GM19238 (cell line): ENCODE data around the gene MYO1D.
"Not testable (repeated sequence)": the region's sequence is repeated elsewhere in the genome, so short reads cannot be mapped to it uniquely, and the experiment has no call there.

Experiments
- DNase-seq: peaks from one replicate; pipeline ENCODE4 v3.0.0; 2011; ENCODE audit warnings: low spot score; ENCODE audit not compliant: insufficient read length

MYO1D gene

DNA sequence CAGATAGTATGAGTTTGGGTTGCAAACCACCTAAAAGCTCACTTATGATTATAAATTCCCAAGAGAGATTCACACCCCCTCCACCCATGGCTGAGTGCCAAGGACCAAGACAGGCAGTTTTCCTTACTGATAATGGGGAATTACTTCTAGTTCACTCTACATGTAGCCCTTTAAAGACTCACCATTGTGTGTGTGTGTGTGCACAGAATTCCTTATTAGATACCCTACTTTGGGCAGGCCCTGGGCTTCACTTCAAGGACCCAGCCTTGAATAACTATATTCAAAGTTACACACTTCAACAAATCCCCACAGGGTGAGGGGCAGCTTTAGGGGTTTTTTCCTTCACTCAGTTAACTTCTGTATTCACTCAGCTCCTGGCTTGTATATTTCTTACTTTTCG lies 143.5 kb downstream of the MYO1D start:
- DNase-seq = no peak

DNA sequence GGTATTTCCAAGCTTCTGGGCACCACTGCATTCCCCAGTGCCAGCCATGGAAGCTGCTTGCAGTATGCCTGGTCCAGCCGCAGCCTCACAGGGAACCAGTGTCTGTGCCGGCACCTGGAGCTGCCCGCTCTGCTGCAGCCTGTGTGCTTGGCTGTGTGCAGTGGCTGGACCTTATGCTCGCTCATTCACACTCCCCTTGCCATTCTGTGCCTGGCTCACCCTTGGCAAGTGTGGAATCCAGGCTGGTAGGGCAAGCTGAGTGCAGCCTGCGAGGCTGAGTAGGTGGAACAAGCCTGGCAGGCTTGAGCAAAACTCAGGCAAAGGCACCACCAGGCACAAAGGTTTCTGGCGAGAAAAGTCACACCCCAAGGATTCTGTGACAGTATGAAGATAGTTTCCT lies 144.0 kb downstream of the MYO1D start:
- no peak for DNase-seq

DNA sequence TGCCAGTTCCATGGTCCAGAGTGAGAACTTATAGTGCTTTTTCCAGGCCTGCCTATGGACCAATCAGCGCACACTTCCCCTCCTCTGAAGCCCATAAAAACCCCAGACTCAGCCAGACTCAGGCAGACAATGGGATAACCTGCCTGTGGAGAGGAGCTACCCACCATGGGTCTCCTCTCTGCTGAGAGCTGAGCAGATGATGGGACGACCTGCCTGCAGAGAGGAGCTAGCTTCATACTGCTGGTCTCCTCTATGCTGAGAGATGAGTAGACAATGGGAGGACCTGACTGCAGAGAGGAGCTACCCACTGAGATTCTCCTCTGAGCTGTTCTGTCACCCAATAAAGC lies 144.7 kb downstream of the MYO1D start:
- no peak for DNase-seq

DNA sequence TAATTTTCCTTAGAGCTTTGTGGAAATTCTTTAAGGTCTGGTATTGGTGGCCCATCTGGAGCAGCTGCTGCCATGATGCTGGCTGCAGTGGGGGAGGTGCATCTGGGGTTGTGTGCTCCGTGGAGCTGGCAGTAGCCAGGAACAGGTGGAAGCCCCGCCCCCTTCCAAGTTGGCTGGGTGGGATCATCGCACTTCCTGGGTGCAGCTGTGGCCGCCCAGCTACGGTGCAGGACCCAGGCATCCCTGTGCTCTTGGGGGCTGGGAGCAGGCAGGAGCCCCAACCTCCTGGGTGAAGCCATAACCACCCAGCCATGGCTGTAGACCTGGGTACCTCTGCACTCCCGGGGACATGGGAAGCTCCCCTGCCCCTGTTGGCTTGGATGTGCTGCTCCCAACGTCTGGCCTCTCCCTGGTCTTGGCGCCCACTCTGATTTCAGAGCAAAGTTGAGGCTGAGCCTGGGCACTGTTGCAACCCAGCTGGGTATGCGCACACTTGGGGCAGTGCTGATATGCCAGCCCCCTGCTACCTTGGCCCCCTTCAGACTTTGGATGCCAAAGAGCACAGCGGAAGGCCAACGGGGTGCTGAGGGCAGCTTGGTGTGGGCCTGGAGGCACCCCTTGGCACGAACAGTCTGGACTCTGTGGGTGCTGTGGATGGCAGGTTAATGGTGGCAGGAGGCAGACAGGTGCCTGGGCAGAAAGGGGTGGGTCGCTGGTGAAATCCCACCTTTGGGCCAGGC lies 145.2 kb downstream of the MYO1D start:
- no peak for DNase-seq

DNA sequence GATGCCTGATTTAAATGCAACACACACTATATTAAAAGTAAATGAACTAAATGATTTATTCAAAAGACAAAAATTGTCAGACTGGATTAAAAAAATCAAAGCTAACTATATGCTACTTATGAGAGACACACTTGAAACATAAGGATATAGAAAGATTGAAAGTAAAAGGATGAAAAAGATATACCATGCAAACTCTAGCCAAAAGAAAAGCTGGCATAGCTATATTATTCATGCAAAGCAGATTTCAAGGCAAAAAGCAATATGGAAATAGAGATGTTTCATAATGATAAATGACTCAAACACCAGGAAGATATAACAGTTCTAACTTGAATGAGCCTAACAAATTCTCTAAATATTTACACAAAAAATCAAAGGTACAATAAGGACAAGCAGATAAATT lies 149.2 kb downstream of the MYO1D start:
- no peak for DNase-seq

DNA sequence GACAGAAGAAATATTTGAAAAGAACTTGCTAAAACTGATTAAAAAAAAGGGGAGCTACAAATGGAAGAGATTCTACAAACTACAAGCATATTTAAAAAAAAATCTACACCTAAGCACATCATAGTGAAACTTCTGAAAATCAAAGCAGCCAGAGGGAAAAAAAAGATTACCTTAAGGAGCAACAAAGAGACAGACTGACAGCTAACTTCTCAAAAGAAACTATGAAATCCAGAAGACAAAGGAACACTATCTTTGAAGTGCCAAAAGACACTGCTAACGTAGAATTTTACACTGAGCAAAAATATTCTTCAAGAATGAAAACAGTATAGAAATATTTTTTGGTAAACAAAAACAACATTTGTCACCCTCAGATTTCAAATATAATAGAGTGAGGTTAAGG lies 151.2 kb downstream of the MYO1D start:
- DNase-seq = no peak

DNA sequence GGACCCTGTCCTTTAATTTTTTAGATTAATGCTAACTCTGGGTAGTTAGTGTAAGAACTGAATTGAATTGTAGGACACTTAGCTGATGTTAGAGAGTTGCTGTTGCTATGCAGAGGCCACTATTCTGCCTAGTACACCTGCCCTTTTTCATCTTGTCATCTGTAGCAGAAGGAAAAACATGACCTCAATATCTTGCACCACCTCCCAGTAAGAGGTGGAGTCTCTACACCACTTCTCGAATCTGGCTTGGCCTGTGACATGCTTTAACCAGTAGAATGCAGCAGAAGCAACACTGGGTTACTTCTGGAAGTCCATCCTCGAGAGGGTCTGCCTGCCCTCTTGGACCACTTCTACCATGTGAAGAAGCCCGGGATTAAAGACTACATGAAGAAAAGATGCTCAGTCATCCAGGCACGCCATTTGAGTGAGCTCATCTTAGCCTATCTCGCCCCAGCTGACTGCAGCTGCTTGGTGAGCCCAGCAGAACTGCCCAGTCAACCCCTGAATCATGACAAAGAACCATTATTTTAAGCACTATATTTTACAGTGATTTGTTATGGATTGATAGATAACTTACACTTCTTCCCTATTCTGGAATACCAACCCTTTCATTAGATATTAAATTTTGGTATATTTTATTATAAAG lies 153.5 kb downstream of the MYO1D start:
- no peak for DNase-seq

DNA sequence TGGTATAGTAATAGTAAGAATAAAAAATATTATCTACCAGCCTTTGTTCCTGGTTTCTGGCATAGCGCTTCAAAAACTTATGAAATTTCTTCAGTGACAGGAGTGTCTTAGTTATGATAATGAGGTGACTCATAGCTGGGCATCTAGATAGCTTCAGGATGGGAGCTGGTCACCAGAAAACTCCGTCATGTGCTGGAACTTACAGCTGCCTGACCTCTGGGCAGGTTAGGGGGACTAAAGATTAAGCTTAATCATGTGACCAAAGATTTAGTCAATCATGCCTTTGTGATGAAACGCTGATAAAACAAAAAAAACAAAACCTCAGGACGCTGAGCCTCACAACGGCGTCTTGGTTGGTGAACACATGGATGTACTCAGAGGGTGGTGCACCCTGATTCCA lies 154.2 kb downstream of the MYO1D start:
- no peak for DNase-seq

DNA sequence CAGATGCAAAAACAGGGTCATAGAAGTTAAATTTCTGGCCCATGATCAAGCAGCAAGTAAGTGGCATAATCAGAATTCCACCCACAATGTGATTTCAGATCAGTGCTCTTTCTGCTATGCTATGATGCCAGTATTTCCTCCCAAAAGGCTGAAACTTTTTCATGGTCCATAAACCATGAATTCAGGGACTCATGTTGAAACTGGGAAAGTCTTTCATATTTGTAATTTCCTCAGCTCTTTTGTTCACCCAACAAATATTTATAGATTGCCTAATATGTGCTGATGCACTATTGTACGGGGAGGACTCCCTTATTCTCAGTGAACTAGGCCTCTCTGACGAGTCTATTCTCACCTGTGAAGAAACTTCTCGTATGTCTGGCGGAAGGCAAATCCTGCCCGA lies 156.3 kb downstream of the MYO1D start:
- no peak for DNase-seq

DNA sequence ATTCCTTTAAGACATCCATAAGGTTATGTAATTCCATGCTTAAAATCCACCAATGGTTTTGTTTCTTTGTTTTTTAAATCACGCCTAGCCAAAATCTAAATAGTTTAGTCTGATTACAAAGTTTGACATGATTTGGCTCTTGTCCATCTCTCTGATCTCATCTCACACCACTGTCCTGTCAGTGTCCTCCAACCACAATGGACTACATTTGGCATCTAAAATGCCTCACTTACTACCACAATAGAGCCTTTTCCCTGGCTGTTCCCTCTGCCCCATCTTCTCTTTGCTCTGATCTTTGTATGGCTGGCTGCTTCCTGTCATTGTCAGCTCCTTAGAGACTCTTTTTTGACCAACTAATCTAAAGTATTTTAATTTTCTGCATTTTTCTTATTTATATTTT lies 157.2 kb downstream of the MYO1D start:
- no peak for DNase-seq

DNA sequence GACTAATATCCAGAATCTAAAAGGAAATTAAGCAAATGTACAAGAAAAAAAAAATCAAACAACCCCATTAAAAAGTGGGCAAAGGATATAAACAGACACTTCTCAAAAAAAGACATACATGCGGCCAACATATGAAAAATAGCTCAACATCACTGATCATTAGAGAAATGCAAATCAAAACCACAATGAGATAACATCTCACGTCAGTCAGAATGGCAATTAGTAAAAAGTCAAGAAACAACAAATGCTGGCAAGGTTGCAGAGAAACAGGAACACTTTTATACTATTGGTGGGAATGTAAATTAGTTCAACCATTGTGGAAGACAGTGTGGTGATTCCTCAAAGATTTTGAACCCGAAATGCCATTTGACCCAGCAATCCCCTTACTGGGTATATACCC lies 162.0 kb downstream of the MYO1D start:
- not testable (repeated sequence) for DNase-seq

DNA sequence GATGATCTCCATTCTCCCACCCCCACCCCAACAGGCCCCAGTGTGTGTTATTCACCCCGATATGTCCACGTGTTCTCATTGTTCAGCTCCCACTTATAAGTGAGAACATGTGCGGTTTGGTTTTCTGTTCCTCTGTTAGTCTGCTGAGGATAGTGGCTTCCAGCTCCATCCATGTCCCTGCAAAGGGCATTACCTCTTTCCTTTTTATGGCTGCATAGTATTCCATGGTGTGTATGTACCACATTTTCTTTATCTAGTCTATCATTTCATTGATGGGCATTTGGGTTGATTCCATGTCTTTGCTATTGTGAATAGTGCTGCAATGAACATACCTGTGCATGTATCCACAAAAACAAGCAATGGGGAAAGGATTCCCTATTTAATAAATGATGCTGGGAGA lies 162.7 kb downstream of the MYO1D start:
- DNase-seq = not testable (repeated sequence)

DNA sequence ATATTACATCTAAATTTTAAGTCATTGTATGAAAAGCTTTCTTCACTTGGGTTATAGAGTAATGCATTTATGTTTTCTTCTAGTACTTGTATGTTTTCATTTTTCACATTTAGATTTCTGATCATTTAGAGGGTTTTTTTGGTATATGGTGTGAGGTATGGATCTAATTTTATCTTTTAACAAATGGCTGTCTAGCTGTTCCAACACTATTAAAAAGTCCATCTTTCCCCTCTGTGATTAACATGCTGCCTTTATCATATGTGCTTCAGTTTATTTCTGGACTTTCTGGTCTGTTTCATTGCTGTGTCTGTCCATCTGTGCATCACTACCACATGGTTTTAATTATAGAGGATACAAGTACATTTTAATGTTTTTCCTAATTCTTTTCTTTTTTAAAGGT lies 163.8 kb downstream of the MYO1D start:
- no peak for DNase-seq

DNA sequence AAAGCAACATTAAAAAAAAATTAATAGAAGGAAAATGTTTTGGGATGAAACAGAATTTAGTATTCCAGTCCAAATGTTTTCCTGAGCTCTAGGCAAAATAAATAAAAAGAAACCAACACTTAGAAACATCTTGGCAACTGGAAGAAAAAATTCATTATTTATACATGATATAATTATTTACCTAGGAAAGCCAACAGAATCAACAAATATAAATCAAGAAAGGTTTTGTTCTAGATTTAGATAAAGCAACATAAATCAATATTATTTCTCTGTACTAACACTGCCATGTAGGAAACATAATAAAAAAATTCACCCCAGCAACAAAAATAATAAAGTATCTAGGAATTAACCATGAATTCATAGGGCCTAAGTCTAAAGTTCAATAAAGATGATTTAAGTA lies 167.4 kb downstream of the MYO1D start:
- no peak for DNase-seq

DNA sequence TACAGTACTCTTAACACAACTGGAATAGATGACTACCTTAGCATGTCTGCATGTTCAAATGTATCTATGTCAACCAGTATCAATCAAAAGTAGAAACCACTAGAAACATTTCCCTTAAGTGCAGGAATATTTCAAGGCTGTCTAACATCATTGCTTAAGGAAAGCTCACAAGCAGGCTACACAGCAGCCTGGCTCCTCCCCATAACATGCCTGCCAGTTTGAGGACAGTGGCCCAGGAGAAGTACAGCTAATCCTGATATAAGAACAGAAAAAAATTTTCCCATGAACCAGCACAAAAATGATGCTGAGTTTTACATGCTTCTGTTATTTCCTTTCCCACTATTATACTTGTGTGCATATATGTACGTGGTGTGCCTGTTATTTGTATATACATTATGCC lies 175.1 kb downstream of the MYO1D start:
- no peak for DNase-seq

DNA sequence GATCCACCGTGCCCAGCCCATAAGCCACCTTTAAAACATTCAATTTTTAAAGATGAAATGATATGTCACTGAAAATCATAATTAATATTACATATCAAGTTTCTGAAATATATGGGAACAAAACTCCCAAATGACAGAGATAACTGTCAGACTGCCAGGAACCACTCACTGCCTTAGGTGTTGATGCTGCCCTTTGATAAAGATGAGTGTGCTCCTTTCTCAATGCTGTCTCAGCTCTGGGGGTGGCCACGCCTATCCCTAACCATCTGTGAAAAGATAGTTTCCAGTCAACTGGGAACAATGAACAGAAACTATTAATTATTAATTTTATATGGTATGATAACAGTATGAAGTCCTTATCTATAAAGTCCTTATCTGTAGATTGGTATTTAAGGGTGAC lies 177.7 kb downstream of the MYO1D start:
- no peak for DNase-seq

DNA sequence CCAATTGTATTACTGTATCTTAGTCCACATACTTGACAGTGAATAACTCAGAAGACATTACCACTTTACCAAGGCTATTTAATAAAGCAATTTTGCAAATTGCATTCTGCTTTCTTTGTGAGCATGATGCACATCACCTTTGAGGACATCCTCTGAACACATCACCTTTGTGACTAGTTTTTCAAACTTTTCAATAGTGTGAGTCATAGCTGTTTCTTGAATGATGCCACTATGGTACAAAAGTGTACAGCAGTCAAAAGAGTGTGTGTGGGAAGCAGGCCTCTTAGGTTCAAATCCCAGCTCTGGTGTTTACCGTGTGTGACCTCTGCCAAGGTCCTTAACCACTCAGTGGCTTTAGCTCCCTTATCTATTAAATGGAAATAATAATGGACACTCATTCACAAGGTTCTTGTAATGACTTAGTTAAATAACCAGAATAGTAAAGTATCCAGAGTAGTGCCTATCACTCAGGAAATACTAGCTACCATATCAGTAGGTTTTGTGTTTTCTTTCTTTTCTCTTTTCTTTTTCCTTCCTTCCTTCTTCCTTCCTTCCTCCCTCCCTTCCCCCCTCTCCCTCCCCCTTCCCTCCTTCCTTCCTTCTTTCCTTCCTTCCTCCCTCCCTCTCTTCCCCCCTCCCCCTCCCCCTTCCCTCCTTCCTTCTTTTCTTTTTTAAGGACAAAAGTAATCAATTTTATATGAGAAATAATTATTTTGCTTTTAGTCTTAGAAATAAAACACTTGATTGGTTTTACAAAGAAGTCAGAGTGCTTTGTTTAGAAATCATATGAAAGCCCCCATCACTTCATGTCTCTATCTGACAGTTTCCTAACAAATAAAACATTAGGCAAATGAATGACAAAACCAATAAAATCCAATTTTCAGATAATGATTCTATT lies 178.9 kb downstream of the MYO1D start:
- DNase-seq = no peak

DNA sequence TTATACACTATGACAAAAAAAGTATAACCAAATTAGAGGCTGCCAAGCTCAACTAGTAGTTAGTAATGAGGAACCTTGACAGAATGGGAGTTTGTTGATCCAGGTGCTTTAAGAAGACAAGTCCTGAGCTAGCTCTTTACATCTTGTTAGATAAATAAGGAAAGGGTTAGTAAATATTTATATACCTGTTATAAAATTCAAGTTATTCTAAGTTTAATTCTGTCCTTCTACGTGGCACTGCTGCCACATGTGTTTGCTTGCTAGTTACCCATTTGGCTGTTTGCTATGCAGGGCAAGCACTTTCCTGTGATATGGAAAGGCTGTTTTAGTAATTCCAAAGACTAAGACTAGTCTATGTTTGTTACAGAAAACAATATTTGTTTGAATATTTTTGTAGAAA lies 180.5 kb downstream of the MYO1D start:
- no peak for DNase-seq

DNA sequence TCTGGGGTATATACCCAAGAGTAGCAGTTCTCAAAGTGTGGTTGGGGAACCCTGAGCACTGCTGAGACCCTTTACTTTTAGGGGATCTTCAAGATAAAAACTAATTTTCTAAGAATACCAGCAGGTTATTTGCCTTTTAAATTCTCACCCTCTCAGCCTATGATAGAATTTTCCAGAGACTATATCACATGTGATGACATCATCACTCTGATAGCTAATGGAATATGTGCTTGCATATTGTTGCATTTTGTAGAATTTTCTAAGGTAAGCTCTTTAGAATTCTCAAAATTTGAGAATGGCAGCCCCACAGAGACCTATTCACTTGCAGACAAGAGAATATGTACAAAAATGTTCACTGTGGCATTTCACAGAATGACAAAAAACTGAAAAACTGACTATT lies 181.1 kb downstream of the MYO1D start:
- DNase-seq = no peak

DNA sequence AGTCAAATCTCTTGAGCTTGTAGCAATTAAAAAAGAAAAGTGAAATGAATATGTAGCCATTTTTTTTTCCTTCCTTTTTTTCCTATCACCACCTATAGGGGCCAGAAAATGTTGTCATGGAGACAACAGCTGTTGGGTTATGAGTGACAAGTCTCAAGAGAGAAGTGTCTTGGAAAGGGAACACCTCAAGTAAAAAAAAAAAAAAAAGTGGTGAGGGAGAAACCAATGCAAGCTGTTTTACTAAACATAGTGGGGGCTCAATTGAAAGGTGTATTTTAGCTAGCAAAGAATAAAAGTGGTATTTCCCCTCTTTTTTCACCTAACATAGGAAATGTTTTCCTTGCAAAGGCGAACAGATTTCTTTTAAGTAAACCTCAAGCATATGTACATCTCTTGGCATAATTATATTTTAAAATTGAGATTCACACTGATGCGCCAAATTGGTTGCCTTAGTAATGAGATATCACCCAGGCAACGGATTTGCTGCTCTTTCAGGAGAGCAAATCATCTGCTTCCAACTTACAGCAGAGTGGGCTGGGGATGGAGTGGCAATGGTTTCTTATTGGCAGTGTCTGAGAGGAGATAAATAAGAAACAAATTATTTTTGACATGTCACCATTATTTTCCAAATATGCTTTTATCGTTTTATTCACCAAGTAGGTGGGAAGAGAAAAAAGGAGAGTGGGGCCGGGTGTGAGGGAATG lies 183.6 kb downstream of the MYO1D start:
- no peak for DNase-seq

DNA sequence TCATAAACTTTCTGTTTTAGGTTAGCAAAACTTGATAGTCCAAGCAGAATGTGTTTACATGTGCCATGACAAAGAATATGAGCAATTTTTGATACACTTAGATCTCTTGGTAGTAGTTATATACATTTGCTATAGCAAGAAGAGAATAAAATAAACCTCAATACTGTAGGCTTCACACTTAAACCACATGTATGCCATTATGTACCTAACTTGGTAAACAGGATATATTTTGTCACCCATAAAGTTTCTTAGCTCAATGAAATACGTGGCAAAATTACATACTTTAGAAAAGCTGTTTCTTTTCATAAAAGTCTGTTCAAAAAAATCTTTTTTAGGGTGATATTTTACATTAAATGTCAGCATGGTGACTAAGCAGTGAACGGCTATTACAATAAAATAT lies 184.7 kb downstream of the MYO1D start:
- DNase-seq = no peak

DNA sequence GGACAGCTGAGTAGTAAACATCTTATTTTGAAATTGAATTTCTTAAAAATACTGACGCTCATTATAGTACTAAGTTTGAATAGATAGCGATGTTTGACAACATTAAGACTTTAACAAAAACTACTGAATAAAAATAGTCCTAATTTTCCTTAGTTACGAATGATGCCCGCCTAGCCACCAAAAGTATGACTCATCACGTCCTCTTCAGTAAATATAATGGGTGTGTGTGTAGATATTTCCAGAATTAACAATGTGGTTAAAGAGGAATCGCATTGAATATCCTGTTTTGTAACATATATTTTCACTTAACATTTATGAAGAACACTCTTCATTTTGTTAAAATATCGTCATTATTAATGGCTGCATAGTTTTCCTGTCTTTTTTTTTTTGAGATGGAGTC lies 187.6 kb downstream of the MYO1D start:
- DNase-seq = no peak
